Gastrocnemius medialis (tissue), 4 donors: ENCODE data around the gene YIPF6. TPM values are rescaled to one million over a fixed set of nuclear protein-coding genes. Genes with fewer than 3 reads are reported as not detected.
"Not testable (repeated sequence)": the region's sequence is repeated elsewhere in the genome, so short reads cannot be mapped to it uniquely, and the experiment has no call there.

Source experiments
- ATAC-seq, 2 donors: fragments of 150-250 bp; one replicate each; pipeline ENCODE4 v1.9.1; 2016
- DNase-seq, 2 donors: peaks; one replicate each; pipeline ENCODE4 v3.0.0-alpha.2; 2019
- H3K27ac ChIP-seq, 4 donors: fragments of 200-600 bp; sonication (generic); 1 replicate in 1 of 4; 2 replicates in 3 of 4; pipeline ENCODE4 v1.5.1; 2016 to 2018; ENCODE audit warnings: mild to moderate bottlenecking in 2 of 4, moderate library complexity in 1 of 4
- H3K27me3 ChIP-seq, 3 donors: fragments of 200-600 bp; sonication (generic) in 2 of 3; 1 replicate in 1 of 3; 2 replicates in 2 of 3; pipeline versions ENCODE4 v1.5.1 to v1.6.0; 2016 to 2019; ENCODE audit warnings: mild to moderate bottlenecking in 1 of 3, moderate library complexity in 1 of 3
- H3K36me3 ChIP-seq, 2 donors: fragments of 200-600 bp; sonication (generic) in 1 of 2; one replicate each; pipeline ENCODE4 v1.5.1; 2017 to 2018
- H3K4me1 ChIP-seq, 2 donors: fragments of 200-600 bp; sonication (generic) in 1 of 2; one replicate each; pipeline ENCODE4 v1.5.1; 2016 to 2017; ENCODE audit warnings: mild to moderate bottlenecking in 2 of 2
- H3K4me3 ChIP-seq, 4 donors: fragments of 200-600 bp; sonication (generic) in 3 of 4; 1 replicate in 1 of 4; 2 replicates in 3 of 4; pipeline ENCODE4 v1.5.1; 2016 to 2019; ENCODE audit warnings: mild to moderate bottlenecking in 2 of 4
- H3K9me3 ChIP-seq, 3 donors: fragments of 200-600 bp; sonication (generic) in 2 of 3; 1 replicate in 1 of 3; 2 replicates in 2 of 3; pipeline ENCODE4 v1.5.1; 2016 to 2019
- POLR2A ChIP-seq, 2 donors: fragments of 450-650 bp; IDR thresholded peaks; one replicate each; pipeline ENCODE4 v1.6.1; 2017; ENCODE audit warnings: antibody characterized with exemption in 2 of 2, mild to moderate bottlenecking in 2 of 2, moderate library complexity in 2 of 2
- in situ Hi-C, 4 donors: fragments of 200-750 bp; cut with MboI; loops; one replicate each; pipeline versions ENCODE4 v1.15.0 to v1.8.0; 2017; ENCODE audit warnings: low sequenced_read_pairs in 4 of 4
- intact Hi-C: fragments of 100-400 bp; cut with DNase I; formaldehyde crosslinking; loops from one replicate; pipeline ENCODE4 v1.15.1; 2023; ENCODE audit warnings: low total_unique reads
- total RNA-seq, 4 donors: library from RNA; depleted of rRNA; stranded (reverse); fragments of >200 nt; gene quantifications; one replicate each; pipeline versions ENCODE4 v1.1.0 to v1.2.3, GENCODE V29; 2016
- TF ChIP-seq, protein P1 (sequence below), 5 experiments: fragments of 450-650 bp in 3 of 5; fragments of 200-600 bp in 2 of 5; sonication (generic) in 2 of 5; IDR thresholded peaks in 4 of 5; conservative IDR thresholded peaks in 1 of 5; 1 replicate in 4 of 5; 2 replicates in 1 of 5; pipeline ENCODE4 v1.5.1; 2016 to 2019; ENCODE audit warnings: antibody characterized with exemption in 5 of 5, mild to moderate bottlenecking in 3 of 5, moderate library complexity in 3 of 5

The YIPF6 gene
- total RNA-seq, 4 donors from 2014 or later = 27.3 to 32.7 (median 29.0) TPM

DNA sequence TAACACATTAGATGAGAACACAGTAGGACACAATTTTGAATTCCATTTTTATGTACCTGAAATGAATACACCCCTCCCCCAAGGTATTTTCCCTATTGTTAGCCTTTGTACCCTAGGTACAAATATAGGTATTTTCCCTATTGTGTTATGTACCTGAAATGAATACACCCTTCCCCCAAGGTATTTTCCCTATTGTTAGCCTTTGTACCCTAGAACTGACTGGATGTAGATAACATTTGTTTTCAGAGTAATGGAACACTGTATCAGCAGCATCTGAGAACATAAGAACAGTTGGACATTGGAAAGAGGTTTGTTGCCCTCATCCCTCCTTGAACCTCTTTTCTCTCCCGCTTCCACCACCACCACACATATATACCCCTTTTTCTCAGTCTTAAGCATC lies 37.6 kb downstream of the YIPF6 start:
- DNase-seq (no peak), ATAC-seq (no peak)
- H3K4me1 ChIP-seq = no peaks in the 10 kb centered on the region
- H3K27ac ChIP-seq = no peak overlapping the region
- H3K36me3 ChIP-seq = peaks cover 0 to 4% of the 10 kb centered on the region in 2 donors
- intact Hi-C loops = no loop called here
- in situ Hi-C loops = no loop called here
- no peaks in the 10 kb centered on the region for H3K27me3 ChIP-seq
- H3K9me3 ChIP-seq = no peaks in the 10 kb centered on the region
- TF ChIP-seq POLR2A (IDR thresholded peaks at IDR 0.05) = no peak
- TF ChIP-seq, protein P1, sequence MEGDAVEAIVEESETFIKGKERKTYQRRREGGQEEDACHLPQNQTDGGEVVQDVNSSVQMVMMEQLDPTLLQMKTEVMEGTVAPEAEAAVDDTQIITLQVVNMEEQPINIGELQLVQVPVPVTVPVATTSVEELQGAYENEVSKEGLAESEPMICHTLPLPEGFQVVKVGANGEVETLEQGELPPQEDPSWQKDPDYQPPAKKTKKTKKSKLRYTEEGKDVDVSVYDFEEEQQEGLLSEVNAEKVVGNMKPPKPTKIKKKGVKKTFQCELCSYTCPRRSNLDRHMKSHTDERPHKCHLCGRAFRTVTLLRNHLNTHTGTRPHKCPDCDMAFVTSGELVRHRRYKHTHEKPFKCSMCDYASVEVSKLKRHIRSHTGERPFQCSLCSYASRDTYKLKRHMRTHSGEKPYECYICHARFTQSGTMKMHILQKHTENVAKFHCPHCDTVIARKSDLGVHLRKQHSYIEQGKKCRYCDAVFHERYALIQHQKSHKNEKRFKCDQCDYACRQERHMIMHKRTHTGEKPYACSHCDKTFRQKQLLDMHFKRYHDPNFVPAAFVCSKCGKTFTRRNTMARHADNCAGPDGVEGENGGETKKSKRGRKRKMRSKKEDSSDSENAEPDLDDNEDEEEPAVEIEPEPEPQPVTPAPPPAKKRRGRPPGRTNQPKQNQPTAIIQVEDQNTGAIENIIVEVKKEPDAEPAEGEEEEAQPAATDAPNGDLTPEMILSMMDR (IDR thresholded peaks at IDR 0.05 in 4 of 5, conservative IDR thresholded peaks at IDR 0.05 in 1 of 5) = no peak
- no peak overlapping the region for H3K4me3 ChIP-seq

DNA sequence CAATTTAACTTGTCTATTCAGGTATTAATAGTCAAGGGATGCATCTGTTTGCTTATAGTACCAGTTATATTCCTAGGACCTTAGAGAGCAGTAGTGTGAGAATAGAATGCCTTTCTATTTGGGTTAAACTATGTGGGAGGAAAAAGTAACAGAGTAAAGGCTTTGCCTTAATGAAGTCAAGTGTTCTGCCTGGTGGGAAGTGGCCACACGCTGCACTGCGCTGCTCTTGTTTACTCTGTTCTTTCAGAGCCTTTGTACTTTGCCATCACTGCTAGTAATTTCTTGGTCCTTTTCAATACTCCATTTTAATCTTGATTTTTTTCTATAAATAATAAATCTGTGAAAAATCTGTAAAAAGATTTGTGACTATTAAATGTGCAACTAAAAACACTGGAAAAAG lies 38.0 kb downstream of the YIPF6 start:
- Histone ChIP-seq H3K4me1 (no peaks in the 10 kb centered on the region), H3K9me3 (no peaks in the 10 kb centered on the region), H3K27ac (no peak overlapping the region), H3K36me3 (peaks cover 0 to 4% of the 10 kb centered on the region in 2 donors), H3K4me3 (no peak overlapping the region), H3K27me3 (no peaks in the 10 kb centered on the region)
- no peak for ATAC-seq
- no peak for DNase-seq
- in situ Hi-C loops = no loop called here
- TF ChIP-seq POLR2A (IDR thresholded peaks at IDR 0.05) = no peak
- TF ChIP-seq, protein P1 (IDR thresholded peaks at IDR 0.05 in 4 of 5, conservative IDR thresholded peaks at IDR 0.05 in 1 of 5) = no peak
- intact Hi-C loops = no loop called here

DNA sequence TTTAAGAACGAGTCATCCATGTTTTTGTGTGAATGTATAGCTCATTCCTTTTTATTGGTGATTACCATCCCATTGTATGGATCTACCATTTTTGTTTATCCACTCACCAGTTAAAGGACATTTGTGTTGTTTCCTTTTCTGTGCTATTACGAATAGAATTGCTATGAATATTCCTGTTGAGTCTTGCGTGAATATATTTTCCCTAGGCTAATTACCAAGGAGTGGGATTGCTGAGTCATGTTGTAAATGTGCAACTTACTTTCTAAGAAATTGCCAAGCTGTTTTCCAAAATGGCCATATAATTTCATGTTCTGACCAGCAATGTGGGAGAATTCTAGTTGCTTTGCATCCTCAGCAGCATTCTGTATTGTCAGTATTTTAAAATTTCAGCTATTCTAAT lies 51.3 kb downstream of the YIPF6 start:
- in situ Hi-C loops = no loop called here
- no peaks in the 10 kb centered on the region for H3K36me3 ChIP-seq
- intact Hi-C loops = no loop called here
- H3K9me3 ChIP-seq = no peaks in the 10 kb centered on the region
- no peak overlapping the region for H3K27ac ChIP-seq
- no peak for ATAC-seq
- H3K27me3 ChIP-seq = no peaks in the 10 kb centered on the region
- TF ChIP-seq POLR2A (IDR thresholded peaks at IDR 0.05) = no peak
- TF ChIP-seq, protein P1 (IDR thresholded peaks at IDR 0.05 in 4 of 5, conservative IDR thresholded peaks at IDR 0.05 in 1 of 5) = no peak
- no peak overlapping the region for H3K4me3 ChIP-seq
- no peak for DNase-seq
- no peaks in the 10 kb centered on the region for H3K4me1 ChIP-seq

DNA sequence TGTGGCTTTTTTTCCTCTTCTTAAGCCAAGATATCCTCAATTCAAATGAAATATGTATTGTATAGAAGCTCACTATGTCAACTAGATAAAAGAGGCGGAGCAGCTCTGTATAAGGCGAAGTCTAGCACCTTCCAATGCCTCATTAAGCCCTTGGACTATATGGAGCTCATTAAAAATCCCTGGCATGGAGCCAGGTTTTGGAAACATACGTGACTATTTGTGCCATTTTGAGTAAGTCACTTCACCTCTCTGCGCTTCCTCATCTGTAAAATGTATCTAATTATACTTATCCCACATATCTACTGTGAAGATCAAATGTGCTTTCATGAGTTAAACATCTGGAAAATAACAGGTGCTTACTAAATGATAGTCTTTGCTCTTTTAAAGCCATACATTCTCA lies 57.2 kb downstream of the YIPF6 start:
- DNase-seq (no peak), ATAC-seq (no peak)
- intact Hi-C loops (no loop called here), in situ Hi-C loops (no loop called here)
- Histone ChIP-seq H3K4me3 (no peak overlapping the region), H3K36me3 (no peaks in the 10 kb centered on the region), H3K27ac (no peak overlapping the region), H3K4me1 (no peaks in the 10 kb centered on the region), H3K9me3 (no peaks in the 10 kb centered on the region), H3K27me3 (no peaks in the 10 kb centered on the region)
- TF ChIP-seq POLR2A (IDR thresholded peaks at IDR 0.05) = no peak
- TF ChIP-seq, protein P1 (IDR thresholded peaks at IDR 0.05 in 4 of 5, conservative IDR thresholded peaks at IDR 0.05 in 1 of 5) = no peak

DNA sequence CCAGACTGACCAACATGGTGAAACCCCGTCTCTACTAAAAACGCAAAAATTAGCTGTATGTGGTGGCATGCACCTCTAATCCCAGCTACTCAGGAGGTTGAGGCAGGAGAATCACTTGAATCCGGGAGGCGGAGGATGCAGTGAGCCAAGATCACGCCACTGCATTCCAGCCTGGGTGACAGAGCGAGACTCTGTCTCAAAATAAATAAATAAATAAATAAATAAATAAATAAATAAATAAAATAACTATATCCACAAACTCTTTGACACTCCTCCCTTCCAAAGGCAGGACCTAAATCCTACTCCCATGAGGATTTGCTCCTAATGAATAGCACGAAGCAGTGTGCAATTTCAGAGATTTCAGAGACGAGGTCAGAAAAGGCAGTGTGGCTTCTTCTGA lies 58.3 kb downstream of the YIPF6 start:
- DNase-seq, H3K4me1 ChIP-seq, H3K27me3 ChIP-seq, H3K36me3 ChIP-seq, H3K27ac ChIP-seq, intact Hi-C loops, H3K9me3 ChIP-seq, H3K4me3 ChIP-seq, ATAC-seq, in situ Hi-C loops: not testable (repeated sequence)

DNA sequence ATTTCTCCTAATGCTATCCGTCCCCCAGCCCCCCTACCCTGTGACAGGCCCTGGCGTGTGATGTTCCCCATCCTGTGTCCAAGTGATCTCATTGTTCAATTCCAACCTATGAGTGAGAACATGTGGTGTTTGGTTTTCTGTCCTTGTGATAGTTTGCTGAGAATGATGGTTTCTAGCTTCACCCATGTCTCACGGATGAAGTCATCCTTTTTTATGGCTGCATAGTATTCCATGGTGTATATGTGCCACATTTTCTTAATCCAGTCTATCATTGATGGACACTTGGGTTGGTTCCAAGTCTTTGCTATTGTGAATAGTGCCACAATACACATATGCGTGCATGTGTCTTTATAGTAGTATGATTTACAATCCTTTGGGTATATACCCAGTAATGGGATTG lies 61.1 kb downstream of the YIPF6 start:
- ATAC-seq, H3K4me1 ChIP-seq, H3K27me3 ChIP-seq, H3K9me3 ChIP-seq, intact Hi-C loops, H3K36me3 ChIP-seq, DNase-seq, in situ Hi-C loops, H3K4me3 ChIP-seq, H3K27ac ChIP-seq: not testable (repeated sequence)
